IPS-NIHi7 (cell line): Measurements from ENCODE around the gene BTLA.
A peak's percentile ranks its signal among the peaks of the same experiment; 100 is the strongest.
"Not testable (repeated sequence)": the region's sequence is repeated elsewhere in the genome, so short reads cannot be mapped to it uniquely, and the experiment has no call there.

ENCODE experiments used
- DNase-seq: peaks from one replicate; pipeline ENCODE4 v3.0.0; 2012; ENCODE audit warnings: mixed read lengths; ENCODE audit errors: extremely low spot score

BTLA gene, protein sequence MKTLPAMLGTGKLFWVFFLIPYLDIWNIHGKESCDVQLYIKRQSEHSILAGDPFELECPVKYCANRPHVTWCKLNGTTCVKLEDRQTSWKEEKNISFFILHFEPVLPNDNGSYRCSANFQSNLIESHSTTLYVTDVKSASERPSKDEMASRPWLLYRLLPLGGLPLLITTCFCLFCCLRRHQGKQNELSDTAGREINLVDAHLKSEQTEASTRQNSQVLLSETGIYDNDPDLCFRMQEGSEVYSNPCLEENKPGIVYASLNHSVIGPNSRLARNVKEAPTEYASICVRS

DNA sequence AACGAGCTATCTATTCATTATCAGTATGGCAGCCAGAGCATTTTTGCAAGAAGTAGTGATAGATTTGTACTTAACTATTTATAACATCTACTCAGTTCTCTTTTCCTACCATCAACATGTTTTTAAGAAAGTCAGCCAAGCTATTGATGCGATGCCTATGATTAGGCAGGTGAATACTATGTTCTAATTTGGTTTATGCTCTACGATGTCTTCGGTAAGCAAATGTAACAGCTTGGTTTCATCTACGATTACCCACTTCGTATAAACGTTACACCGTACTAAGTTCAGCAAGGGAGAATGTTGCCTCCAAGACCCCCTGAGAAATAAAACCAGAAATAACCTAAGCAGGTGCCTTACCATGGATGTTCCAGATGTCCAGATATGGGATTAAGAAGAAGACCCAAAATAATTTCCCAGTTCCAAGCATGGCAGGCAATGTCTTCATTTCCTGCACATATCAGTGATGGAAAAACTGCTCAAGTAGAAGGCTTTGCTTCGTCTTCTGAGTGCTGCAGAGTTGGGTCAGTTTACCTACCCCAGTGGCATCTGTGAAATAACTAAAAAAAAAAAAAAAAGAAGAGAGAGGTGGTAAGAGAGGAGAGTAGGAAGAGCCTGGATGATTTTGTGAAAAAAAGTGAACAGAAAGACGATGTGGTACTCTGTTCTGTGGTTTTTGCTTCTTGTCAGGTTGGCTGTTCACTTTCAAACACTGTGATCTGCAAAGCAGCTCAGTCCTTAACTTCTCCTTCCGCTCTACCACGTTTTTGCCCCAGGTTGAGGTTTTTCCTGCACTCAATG lies at the start of gene BTLA:
Gene BTLA (minus strand): TSS at position 559 of the 798 bp plus-strand sequence. CDS start 114 bp downstream, at position 445.
- no peak for DNase-seq

DNA sequence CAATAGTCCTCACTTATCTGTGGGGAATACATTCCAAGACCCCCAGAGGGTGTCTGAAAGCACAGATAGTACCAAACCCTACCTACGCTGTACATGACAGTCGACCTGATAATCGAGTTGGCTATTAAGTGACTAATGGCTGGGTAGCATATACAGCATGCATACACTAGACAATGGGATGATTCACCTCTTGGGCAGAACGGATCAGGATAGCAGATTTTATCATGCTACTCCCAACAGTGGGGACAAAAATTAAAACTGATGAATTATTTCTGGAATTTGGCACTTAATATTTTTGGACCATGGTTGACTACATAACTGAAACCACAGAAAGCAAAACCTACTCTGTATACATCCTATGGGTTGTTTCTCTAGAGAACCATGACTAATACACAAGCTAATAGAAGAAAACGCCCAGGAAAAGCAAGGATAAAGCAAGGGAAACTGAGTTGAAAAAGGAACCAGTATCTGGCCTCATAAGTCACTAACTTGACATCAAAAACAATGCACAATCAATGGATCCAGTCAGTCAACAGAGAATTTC lies 47.0 kb upstream of the BTLA start:
- DNase-seq = no peak

DNA sequence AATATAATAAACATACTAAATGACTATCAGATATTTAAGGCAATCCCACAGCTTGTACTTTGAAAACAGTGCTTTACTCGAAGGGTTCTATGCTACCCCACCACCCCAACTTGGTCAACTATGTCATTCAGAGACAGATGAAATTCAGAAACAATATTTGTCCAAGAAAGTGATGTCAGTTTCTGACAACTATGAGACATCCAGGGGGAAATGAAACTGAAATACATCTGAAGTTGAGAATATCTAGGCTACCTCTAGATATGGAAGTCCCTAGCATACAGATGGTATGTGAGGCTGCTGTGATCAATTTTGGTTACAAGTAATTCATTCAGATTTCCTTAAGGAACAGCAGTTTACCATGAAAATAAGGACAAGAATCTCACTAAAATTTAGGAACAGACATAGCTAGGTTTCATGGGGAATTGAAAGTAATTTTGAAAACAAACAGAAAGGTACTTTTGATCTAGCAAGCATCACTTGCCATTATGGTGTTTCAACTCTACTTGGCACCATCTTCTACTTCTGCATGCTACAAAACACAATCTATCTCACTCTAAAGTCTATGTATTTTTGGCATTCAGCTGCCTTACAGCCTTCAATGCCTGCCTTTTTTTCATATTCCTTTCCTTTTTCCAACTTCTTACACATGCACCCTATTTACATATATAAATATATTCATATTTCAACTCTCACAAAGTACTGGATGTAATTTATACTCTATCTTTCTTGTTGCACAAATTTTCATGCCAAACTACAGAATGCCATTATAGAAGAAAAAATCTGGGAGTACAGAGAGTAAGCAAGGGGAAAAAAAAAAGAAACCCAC lies 40.8 kb upstream of the BTLA start:
- no peak for DNase-seq

DNA sequence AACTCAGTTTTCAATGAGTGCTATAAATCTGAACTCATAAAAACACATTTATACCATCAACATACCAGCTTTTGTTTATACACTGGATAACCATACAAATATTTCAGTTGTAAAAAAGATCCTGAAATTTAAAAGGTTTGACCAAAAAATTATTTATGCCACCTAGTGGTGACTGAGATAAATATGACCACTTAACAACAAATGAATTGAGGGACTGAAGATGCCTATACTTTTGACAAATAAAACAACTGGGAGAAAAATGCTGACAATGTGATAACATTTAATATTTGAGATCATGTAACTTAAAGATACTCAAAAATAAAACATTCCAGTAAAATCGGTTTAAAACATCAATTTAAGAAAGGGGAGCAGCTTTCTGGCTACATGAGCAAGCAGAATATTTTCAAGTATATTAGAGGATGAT lies 32.1 kb upstream of the BTLA start:
- DNase-seq = peak; percentile 9

DNA sequence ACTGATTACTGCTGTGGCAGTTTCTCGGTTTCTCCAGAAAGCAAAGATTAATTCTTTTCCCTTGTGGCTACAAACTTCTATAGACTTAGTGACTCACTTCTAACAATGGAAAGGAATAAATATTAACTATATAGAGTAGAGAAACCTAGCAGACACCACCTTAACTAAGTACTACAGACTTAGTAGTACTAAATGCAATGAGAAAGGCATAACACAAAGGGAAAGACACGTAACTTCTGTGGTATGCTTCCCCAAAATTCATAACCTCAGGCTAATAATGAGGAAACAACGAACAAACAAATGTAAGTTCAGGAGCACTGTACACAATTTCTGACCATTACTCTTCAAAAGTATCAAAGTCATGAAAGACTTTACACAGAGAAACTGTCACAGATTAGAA lies 31.3 kb upstream of the BTLA start:
- no peak for DNase-seq

DNA sequence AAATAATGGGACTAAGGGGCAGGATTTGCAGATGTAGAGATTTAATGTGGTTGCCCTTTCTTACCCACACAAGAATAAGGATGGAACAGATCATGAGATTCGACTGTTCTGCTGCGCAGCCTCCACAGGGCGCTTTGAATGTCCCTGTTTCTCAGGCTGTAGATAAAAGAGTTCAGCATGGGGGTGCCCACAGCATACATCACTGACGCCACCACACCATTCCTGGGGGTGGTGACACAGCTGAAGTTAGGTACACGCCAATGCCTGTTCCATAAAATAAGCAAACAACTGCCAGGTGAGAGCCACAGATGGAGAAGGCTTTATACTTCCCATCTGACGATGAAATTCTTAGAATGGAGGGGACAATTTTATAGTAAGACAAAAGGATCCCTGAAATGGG lies 24.9 kb upstream of the BTLA start:
- DNase-seq = not testable (repeated sequence)

DNA sequence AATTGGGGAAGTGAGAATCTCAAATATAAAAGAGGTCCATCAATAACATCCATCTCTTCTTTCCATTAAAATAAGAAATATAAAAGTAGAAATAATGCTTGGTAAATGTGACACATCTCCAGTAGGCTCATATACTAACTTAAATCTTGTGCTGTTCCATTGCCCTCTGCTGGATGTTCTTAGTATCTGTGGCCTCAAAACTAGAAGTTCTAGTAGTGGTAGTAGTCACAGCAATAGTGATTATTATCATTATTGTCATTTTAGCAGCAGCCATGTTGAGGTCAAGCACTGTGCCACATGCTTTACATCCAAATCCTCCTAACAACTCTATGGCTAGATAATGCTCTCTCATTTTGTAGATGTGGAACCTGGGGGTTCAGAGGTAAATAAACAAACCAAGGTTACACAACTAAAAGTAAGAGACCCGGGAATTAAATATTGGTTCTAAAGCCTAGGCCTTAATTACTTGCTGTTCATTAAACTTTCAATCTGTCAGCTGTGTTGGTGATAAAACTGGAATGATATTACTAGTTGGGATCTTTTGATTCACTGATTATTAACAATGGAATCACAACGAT lies 20.2 kb upstream of the BTLA start:
- peak; percentile 63 for DNase-seq

DNA sequence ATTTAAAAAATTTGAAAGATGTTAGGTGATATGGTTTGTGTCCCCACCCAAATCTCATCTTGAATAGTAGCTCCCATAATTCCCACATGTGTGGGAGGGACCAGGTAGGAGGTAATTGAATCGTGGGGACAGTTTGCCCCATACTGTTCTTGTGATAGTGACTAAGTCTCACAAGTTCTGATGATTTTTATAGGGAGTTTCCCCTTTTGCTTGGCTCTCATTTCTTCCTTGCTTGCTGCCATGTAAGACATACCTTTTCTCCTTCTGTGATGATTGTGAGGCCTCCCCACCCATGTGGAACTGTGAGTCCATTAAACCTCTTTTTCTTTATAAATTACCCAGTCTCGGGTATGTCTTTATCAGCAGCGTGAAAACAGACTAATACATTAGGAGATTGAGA lies 19.7 kb upstream of the BTLA start:
- not testable (repeated sequence) for DNase-seq

DNA sequence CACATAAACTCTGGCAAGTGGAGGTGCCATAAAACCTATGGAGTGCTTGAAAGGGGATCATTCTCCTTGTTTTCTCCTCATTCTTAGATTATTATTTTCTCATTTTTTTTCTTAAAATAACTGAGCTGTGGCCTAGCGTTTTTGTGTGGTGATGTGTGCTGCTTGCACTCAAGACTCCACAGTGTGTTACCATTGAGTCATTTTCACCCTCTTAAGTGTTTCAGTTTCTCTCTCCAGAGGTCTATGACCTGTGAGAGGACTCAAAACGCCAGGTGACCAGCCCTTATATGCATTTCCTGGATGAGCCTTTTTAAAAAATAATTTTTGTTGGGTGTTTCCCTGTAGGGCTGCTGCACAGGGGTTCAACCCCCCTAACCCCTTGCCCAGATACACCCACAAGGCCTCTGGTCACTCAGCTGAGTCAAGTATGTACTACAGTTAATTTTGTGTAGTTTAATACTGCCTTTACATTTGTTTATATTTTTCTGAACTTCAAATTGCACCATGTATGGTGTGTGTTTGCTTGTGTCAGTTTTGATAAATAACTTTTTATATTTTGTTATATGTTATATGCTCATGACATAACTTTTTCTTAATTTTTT lies 15.4 kb upstream of the BTLA start:
- DNase-seq = no peak

DNA sequence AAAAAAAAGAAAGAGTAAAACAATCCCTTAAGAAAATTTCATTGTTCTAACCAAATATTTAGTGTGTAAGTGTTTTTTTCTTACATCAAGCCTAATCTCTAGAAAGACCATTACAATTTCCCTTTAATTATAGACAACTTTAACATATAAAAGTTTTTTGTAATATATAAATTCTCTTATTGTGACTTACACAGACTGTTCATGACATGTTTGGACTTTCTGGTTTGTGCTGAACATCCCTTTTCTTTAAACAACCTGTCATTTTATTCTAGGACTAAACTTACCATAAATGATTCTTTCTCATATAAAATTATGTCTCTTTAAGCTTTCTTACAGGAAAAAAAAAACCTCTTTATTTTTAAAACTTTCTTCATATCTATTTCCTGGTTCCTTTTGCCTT lies 13.0 kb upstream of the BTLA start:
- no peak for DNase-seq

DNA sequence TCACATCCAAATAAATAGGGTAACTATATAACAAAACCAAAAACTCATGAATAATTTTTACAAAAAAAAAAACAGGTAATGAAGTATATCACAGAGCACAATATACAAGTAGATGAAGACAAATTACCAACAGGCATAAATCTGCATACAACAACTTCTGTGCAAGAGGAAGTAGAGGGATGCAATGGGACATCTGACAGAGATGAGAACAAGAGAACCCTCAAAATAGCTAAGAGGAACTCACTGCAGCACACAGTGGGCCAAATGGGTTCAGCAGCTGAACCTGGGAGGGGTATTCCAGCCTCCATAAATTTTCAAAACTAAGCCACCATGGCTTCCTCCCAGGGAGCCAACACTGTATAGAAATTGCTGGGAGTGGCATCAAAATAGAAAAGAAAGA lies 9.6 kb upstream of the BTLA start:
- no peak for DNase-seq

DNA sequence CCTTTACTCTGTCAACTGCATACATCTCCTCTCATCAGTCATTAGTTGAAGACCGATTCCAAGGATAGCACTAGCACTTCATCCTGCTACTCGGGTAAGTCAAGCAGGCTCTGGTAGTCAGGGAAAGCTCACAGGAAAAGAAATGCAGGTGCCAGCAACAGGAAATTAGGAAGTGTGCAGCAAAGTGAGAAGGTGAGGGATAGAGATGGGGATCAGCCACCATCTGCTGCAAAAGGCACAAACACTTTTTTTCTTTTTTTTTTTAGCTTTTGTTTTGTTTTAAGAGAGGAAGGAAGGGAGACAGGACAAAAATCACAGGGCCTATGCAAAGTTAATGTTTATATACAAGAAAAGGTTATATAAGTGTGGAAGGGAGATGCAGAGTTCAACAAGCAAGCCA lies 9.0 kb upstream of the BTLA start:
- no peak for DNase-seq

DNA sequence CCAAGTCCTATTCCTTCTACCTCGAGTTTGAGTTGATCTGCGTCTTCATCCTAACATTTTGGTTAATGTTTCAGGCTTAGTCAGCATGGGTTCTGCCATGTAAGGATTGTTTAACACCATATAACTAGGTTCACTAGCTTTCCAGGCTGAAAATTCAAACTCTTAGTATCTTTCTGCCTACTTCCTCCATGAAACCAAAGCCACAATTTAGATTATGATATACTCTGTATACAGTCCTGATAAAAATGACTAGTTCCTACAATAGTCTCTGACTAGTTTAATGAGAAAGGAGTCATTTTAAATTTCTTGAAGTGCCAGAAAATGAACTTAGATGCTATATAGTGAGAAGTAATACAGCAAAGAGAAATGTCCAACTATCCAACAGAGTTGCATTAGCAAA lies 6.6 kb upstream of the BTLA start:
- DNase-seq = no peak

DNA sequence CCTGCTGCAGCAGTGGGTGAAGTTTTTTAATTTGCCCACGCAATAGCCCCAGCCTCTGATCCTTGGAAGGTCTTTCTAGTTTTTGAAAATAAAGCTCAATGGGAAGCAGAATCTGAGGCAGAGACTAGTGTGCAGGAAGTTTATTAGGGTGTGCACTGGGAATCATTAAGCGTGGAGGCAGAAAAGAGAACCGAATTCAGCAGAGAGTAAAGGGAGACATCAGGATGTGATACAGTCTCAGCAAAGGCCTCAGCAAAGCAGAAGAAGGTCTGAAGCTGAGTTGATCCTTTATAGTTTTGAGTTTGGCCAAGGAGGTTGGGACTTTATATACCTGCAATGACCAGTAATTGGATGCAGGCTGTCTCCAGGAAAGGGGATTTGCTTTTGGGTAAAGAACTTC lies 4.9 kb upstream of the BTLA start:
- no peak for DNase-seq

DNA sequence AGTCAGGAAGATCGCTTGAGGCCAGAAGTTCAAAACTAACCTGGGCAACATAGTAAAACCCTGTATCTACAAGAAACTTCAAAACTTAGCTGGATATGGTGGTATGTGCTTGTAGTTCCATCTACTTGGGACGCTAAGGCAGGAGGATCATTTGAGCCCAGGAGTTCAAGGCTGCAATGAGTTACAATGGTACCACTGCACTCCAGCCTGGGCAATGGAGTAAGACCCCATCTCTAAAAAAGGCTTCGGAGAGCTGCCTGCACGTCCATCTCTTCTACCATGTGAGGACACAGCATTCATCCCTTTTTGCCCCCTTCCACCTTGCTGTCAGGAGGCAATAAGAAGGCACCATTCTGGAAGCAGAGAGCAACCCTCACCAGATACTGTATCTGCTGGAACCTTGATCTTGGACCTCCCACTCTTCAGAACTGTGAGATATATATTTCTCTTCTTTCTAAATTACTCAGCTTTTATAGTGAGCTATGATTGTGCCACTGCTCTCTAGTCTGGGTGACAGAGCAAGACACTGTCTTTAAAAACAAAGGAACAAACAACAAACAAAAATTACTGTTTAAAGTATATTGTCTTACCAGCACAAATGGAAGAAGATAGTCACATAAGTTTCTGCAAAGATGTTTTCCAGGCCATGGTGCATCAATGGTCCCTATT lies 4.2 kb upstream of the BTLA start:
- no peak for DNase-seq

DNA sequence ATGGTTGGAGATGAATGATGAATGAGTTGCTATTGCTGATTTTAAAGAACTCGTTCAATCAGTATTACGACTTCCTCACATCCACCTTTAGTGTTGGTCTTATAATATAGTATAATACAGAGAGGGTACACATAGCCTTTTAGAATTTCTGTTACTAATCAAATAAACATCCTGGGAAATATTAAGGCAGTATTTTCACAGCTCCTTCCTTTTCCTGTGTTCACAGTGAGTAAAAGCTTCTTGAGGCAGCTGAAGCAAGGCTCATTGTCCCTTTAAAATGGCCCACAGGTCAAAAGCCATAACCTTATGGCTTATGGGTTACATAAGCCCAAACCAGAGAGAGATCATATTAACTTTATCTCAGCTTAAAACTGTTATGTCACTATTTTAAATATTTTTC lies 1.3 kb upstream of the BTLA start:
- DNase-seq = no peak

DNA sequence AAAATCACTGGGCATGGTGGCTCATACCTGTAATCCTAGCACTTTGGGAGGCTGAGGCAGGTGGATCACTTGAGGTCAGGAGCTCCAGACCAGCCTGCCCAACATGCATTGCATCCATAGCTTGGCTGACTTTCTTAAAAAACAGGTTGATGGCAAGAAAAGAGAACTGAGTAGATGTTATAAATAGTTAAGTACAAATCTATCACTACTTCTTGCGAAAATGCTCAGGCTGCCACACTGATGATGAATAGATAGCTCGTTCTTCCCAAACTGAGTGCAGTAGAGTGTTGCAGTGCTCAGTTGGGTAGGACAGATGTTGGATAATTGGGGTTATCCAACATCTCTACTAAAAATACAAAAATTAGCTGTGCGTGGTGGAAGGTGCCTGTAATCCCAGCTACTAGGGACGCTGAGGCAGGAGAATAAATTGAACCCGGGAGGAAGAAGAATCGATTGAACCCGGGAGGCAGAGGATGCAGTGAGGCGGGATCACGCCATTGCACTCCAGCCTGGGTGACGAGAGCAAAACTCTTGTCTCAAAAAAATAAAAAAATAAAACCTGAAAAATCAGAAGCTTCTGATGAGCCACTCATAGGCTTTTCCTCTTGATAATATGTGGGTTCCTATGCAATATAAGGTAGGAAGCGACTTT lies 1.2 kb downstream of the BTLA start:
- DNase-seq = no peak

DNA sequence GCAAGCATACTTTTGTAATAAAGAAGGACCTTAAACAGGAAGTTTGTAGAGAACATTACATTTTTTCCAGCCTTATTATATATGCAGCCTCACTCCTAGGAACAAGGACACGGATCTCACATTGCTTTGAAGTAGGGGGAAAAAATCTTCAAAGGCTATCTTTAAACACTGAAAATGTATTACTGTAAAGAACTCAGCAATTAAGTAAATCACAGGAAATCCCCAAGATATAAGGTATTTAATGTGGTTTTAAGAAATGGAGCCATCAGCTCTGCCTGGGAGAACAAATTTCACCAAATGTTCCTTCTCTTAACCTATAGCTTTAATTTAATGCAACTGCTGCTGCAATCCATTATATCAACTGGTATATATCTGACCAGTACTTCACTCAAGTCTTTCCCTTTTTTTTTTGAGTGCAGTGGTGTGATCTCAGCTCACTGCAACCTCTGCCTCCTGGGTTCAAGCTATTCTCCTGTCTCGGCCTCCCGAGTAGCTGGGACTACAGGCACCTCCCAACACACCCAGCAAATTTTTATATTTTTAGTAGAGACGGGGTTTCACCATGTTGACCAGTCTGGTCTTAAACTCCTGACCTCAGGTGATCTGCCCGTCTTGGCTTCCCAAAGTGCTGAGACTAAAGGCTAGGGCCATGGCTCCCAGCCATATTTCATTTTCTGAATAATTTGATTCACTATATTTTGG lies 2.8 kb downstream of the BTLA start:
- DNase-seq = no peak

DNA sequence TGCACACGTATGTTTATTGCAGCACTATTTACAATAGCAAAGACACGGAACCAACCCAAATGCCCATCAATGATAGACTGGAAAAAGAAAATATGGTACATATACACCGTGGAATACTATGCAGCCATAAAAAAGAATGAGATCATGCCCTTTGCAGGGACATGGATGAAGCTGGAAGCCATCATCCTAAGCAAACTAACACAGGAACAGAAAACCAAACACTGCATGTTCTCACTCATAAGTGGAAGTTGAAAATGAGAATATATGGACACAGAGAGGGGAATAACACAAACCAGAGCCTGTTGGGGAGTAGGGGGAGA lies 4.9 kb downstream of the BTLA start:
- not testable (repeated sequence) for DNase-seq

DNA sequence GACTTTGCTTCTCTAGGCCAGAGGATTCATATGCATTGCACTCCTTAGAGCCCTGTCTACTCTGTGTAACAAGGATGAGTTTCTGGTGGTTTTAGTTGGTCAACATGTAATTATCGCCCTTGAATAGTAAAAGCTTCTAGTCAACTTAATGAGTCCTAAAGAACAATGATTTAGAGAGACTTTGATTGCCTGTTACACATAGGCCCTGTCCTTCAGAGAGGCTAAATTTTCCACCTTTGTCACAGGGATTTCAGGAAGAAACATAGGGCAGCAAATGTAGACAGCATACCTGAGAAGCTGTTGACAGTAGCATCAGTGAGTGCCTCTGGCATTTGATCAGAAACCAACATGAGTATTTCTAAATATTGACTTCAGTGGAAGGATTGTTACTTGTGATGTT lies 7.1 kb downstream of the BTLA start:
- DNase-seq = no peak
